Gastroesophageal sphincter (tissue), 3 donors: ENCODE measurements around the gene MYH6.

Experiments
- EP300 ChIP-seq: sonication (generic); formaldehyde crosslinking; IDR thresholded peaks from one replicate; pipeline ENCODE4 v1.6.1; 2017; ENCODE audit warnings: antibody characterized with exemption, mild to moderate bottlenecking
- POLR2AphosphoS5 ChIP-seq: sonication (generic); formaldehyde crosslinking; IDR thresholded peaks from one replicate; pipeline ENCODE4 v1.6.1; 2017; ENCODE audit warnings: antibody characterized with exemption
- TF ChIP-seq, protein P1 (sequence below), 4 experiments: fragments of 200-600 bp in 2 of 4; fragments of 450-650 bp in 2 of 4; sonication (generic) in 1 of 4; IDR thresholded peaks; one replicate each; pipeline ENCODE4 v1.5.1; 2017 to 2019; ENCODE audit warnings: antibody characterized with exemption in 4 of 4, mild to moderate bottlenecking in 2 of 4, moderate library complexity in 2 of 4

DNA sequence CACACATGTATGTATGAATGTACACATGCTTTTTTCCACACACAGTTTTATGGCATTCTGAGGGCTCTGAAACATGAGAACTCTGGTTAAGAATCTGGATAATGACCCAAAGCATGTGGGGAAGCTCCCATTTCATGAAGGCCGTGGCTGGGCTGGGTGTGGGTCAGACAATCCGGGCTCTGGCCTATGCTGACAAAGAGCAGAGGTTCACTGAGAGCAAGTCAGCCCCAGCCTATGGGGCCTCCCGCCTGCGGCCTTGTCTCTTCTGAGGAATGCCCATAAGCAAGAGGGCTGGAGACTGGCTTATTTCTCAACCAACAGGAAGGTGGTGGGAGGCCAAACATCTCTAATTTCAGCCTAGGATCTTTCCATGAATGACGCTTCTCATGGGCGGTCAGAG, 8.5 kb downstream of the MYH6 start:
- TF ChIP-seq, protein P1, sequence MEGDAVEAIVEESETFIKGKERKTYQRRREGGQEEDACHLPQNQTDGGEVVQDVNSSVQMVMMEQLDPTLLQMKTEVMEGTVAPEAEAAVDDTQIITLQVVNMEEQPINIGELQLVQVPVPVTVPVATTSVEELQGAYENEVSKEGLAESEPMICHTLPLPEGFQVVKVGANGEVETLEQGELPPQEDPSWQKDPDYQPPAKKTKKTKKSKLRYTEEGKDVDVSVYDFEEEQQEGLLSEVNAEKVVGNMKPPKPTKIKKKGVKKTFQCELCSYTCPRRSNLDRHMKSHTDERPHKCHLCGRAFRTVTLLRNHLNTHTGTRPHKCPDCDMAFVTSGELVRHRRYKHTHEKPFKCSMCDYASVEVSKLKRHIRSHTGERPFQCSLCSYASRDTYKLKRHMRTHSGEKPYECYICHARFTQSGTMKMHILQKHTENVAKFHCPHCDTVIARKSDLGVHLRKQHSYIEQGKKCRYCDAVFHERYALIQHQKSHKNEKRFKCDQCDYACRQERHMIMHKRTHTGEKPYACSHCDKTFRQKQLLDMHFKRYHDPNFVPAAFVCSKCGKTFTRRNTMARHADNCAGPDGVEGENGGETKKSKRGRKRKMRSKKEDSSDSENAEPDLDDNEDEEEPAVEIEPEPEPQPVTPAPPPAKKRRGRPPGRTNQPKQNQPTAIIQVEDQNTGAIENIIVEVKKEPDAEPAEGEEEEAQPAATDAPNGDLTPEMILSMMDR (IDR thresholded peaks at IDR 0.05), result no peak
- no peak for TF ChIP-seq EP300
- no peak for TF ChIP-seq POLR2AphosphoS5
